ENCODE measurements around the gene MAB21L4. TPM values are rescaled to one million over a fixed set of nuclear protein-coding genes. Genes with fewer than 3 reads are reported as not detected.

The MAB21L4 gene
- total and polyA plus RNA-seq, 7 donors = not detected

GRCh38 chr2:240915526-240916341 is 19.8 kb upstream of the MAB21L4 start:
- H3K27me3 ChIP-seq (ENCODE audit: insufficient read depth in 3 of 3, low read length in 2 of 3) = peaks cover 0 to 17% (median 6%) of the 10 kb centered on the region in 3 donors
- intact Hi-C loops (cut with DNase I) = no loop called here
- H3K4me3 ChIP-seq = no peak overlapping the region
- TF ChIP-seq CTCF (IDR thresholded peaks at IDR 0.05) = no peak
- H3K9me3 ChIP-seq = no peaks in the 10 kb centered on the region
- no peak for ATAC-seq
- 48 to 65% (median 48%) methylated on average over 20 to 34 of the region's 34 CpGs for WGBS, 3 donors
- DNase-seq = peak; percentile 13 to 53
- no peak overlapping the region for H3K27ac ChIP-seq
- H3K4me1 ChIP-seq = peaks cover 8% of the 10 kb centered on the region
- H3K36me3 ChIP-seq (ENCODE audit: insufficient read depth in 1 of 2, low read depth in 1 of 2) = no peaks in the 10 kb centered on the region

DNA sequence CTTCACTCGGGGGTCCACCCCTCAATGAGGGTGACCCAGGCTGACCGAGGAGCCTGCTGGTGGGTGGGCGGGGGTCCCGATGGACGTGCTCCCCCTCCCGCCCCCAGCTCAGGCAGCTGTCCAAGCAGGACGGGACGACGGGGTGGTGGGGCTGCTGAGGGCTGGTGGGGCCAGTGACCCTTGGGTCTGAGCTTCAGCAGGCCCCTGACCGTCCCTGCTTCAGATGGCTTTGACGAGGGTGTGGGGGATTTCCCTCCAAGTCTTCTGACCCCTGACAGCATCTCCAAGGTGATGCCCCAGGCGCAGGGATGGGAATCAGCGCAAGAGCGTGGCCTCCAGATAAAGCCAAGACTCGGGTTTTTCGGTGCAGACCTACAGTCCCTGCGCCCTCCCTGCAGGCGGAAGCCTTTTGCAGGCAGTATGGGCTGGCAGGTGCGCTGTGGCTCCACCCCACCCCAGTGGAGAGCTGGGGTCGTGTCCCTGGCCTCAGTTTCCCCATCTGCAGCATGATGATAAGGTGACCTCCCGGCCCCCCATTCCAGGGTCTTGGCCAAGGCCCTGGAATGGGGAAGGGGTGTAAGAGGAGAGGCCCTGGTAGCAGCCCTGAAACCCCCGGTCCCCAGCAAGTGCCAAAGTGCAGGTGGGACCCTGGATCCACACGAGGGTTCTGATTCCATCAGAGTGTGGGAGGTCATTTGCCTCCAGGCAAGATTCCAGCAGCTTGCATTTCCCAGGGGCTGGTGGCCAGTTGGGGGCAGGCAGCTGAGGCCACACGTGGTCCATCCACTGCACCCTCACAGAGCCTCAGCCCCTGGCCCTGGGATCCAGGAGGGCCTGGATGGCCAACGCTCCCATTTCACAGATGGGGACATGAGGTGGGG is 18.9 kb upstream of the MAB21L4 start:
- no peak for TF ChIP-seq CTCF (IDR thresholded peaks at IDR 0.05)
- H3K9me3 ChIP-seq = no peaks in the 10 kb centered on the region
- H3K4me3 ChIP-seq = no peak overlapping the region
- intact Hi-C loops (cut with DNase I) = loop anchor here in 1 of 2 donors (5.0 kb wide), 1 partner anchor 72 kb away; no protein-coding TSS in a partner anchor
- peaks cover 8% of the 10 kb centered on the region for H3K4me1 ChIP-seq
- H3K27ac ChIP-seq = no peak overlapping the region
- WGBS, 3 donors = 47 to 58% (median 52%) methylated on average over 21 to 25 of the region's 25 CpGs
- peaks cover 0 to 17% (median 6%) of the 10 kb centered on the region in 3 donors for H3K27me3 ChIP-seq (ENCODE audit: insufficient read depth in 3 of 3, low read length in 2 of 3)
- ATAC-seq (no peak), DNase-seq (peak; percentile 7 to 41)
- H3K36me3 ChIP-seq (ENCODE audit: insufficient read depth in 1 of 2, low read depth in 1 of 2) = no peaks in the 10 kb centered on the region

GRCh38 chr2:240913810-240914644 is 18.1 kb upstream of the MAB21L4 start:
- Histone ChIP-seq H3K27me3 (ENCODE audit: insufficient read depth in 3 of 3, low read length in 2 of 3) (peaks cover 0 to 17% (median 6%) of the 10 kb centered on the region in 3 donors), H3K4me3 (no peak overlapping the region), H3K9me3 (no peaks in the 10 kb centered on the region), H3K27ac (no peak overlapping the region), H3K4me1 (peaks cover 8% of the 10 kb centered on the region), H3K36me3 (ENCODE audit: insufficient read depth in 1 of 2, low read depth in 1 of 2) (no peaks in the 10 kb centered on the region)
- intact Hi-C loops (cut with DNase I) = loop anchor here in 1 of 2 donors (5.0 kb wide), 1 partner anchor 73 kb away; no protein-coding TSS in a partner anchor
- peak; percentile 78 for TF ChIP-seq CTCF (IDR thresholded peaks at IDR 0.05)
- DNase-seq = peak; percentile 80 to 86
- WGBS, 3 donors = 18 to 24% (median 19%) methylated on average over 34 to 36 of the region's 36 CpGs
- peak; percentile 53 to 81 (median 64) for ATAC-seq

All from psoas muscle (tissue), 8 donors.